GM08714 (cell line): Measurements from ENCODE around the gene DHRSX.

Experiments
- H3K4me3 ChIP-seq: fragments of 200-500 bp; sonication (Bioruptor generic); 2 replicates; pipeline ENCODE4 v1.5.1; 2014; ENCODE audit warnings: mild to moderate bottlenecking, low read length, inconsistent platforms
- ZNF274 ChIP-seq: IDR thresholded peaks from 2 replicates; pipeline ENCODE4 v1.6.1; 2012; ENCODE audit warnings: mild to moderate bottlenecking, low read depth, low read length

DHRSX gene

GRCh38 chrX:2450681-2451080 lies 50.1 kb downstream of the DHRSX start:
- no peak overlapping the region for H3K4me3 ChIP-seq
- TF ChIP-seq ZNF274 = no peak

- no peak overlapping the region for H3K4me3 ChIP-seq
- no peak for TF ChIP-seq ZNF274
Measured at GRCh38 chrX:2449135-2449886, 51.5 kb downstream of the DHRSX start.

DNA sequence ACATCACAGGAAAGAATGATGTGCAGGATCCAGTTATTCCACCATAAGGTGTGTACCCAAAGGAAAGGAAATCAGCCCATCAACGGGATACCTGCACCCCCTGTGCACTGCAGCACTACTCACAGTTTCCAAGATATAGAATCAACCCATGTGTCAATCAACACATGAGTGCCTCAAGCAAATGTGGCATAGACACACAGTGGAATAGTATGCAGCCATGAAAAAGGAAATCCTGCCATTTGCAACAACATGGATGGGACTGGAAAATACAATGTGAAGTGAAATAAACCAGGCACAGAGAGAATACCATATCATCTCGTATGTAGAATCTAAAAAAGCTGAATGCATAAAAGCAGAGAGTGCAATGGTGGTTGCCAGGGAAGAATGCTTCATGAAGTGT lies 53.3 kb downstream of the DHRSX start:
- H3K4me3 ChIP-seq = no peak overlapping the region
- no peak for TF ChIP-seq ZNF274

- no peak for TF ChIP-seq ZNF274
- no peak overlapping the region for H3K4me3 ChIP-seq
Measured at GRCh38 chrX:2446815-2447214, 54.0 kb downstream of the DHRSX start.

- TF ChIP-seq ZNF274 = no peak
Measured at GRCh38 chrX:2445662-2446623, 54.8 kb downstream of the DHRSX start.

GRCh38 chrX:2442694-2443093 lies 58.1 kb downstream of the DHRSX start:
- TF ChIP-seq ZNF274 = no peak
- H3K4me3 ChIP-seq = no peak overlapping the region

More at GRCh38 chrX:2445662-2446623, 54.8 kb downstream of the DHRSX start:
- H3K4me3 ChIP-seq = no peak overlapping the region

- TF ChIP-seq ZNF274 = no peak
Measured at GRCh38 chrX:2441466-2441865, 59.3 kb downstream of the DHRSX start.

GRCh38 chrX:2439613-2440012 lies 61.2 kb downstream of the DHRSX start:
- no peak overlapping the region for H3K4me3 ChIP-seq
- no peak for TF ChIP-seq ZNF274

More at GRCh38 chrX:2441466-2441865, 59.3 kb downstream of the DHRSX start:
- H3K4me3 ChIP-seq = no peak overlapping the region

GRCh38 chrX:2435465-2435864 lies 65.3 kb downstream of the DHRSX start:
- no peak for TF ChIP-seq ZNF274
- H3K4me3 ChIP-seq = no peak overlapping the region

GRCh38 chrX:2434270-2435163 lies 66.3 kb downstream of the DHRSX start:
- no peak for TF ChIP-seq ZNF274
- H3K4me3 ChIP-seq = no peak overlapping the region

GRCh38 chrX:2432298-2432863 lies 68.4 kb downstream of the DHRSX start:
- no peak overlapping the region for H3K4me3 ChIP-seq
- no peak for TF ChIP-seq ZNF274

GRCh38 chrX:2430265-2430825 lies 70.4 kb downstream of the DHRSX start:
- TF ChIP-seq ZNF274 = no peak
- no peak overlapping the region for H3K4me3 ChIP-seq

DNA sequence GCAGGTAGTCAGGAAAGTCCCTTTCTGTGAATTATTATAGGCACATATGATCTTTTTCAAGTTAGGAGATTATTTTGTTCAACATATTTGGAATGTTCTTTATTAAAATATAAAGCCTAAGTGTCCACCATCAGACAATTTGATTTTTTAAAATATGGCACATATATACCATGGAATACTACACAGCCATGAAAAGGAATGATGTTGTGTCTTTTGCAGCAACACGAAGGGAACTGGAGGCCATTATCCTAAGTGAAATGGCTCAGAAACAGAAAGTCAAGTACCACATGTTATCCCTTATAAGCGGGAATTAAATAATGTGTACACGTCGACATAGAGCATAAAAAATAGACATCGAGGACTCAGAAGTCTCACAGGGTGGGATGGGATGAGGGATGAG lies 73.0 kb downstream of the DHRSX start:
- no peak for TF ChIP-seq ZNF274
- no peak overlapping the region for H3K4me3 ChIP-seq
